ENCODE measurements around the gene ADORA3. TPM values are rescaled to one million over a fixed set of nuclear protein-coding genes. Genes with fewer than 3 reads are reported as not detected.

ADORA3 gene
- total RNA-seq, 1 experiment from 2014 or later = 0.15 TPM

DNA sequence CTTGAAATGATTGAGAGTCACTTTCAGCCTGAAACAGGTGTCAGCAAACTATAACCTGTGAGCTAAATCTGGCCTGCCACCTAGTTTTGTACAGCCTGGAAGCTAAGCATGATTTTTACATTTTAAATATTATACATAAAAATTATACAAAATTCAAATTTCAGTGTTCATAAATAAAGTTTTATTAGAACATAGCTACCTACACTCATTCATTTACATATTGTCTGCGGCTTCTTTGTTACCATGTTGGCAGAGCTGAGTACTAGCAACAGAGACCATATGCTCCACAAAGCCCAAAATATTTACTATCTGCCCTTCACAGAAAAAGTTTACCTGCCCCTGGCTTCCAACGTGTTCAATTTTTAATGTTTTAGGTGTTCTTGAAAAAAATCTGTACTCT lies 37.7 kb downstream of the ADORA3 start (continued):
- TF ChIP-seq, protein P1, sequence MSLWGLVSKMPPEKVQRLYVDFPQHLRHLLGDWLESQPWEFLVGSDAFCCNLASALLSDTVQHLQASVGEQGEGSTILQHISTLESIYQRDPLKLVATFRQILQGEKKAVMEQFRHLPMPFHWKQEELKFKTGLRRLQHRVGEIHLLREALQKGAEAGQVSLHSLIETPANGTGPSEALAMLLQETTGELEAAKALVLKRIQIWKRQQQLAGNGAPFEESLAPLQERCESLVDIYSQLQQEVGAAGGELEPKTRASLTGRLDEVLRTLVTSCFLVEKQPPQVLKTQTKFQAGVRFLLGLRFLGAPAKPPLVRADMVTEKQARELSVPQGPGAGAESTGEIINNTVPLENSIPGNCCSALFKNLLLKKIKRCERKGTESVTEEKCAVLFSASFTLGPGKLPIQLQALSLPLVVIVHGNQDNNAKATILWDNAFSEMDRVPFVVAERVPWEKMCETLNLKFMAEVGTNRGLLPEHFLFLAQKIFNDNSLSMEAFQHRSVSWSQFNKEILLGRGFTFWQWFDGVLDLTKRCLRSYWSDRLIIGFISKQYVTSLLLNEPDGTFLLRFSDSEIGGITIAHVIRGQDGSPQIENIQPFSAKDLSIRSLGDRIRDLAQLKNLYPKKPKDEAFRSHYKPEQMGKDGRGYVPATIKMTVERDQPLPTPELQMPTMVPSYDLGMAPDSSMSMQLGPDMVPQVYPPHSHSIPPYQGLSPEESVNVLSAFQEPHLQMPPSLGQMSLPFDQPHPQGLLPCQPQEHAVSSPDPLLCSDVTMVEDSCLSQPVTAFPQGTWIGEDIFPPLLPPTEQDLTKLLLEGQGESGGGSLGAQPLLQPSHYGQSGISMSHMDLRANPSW (CRISPR knock-in tag; conservative IDR thresholded peaks at IDR 0.05; ENCODE audit: low read depth) = no peak
- TF ChIP-seq ZMAT4 (CRISPR knock-in tag; IDR thresholded peaks at IDR 0.05) (no peak), ZNF138 (CRISPR knock-in tag; conservative IDR thresholded peaks at IDR 0.05) (no peak), CREM (CRISPR knock-in tag; IDR thresholded peaks at IDR 0.05) (no peak), ETV6 (CRISPR knock-in tag; IDR thresholded peaks at IDR 0.05) (no peak), TEAD4 (CRISPR knock-in tag; IDR thresholded peaks at IDR 0.05) (no peak)
- TF ChIP-seq, protein P2, sequence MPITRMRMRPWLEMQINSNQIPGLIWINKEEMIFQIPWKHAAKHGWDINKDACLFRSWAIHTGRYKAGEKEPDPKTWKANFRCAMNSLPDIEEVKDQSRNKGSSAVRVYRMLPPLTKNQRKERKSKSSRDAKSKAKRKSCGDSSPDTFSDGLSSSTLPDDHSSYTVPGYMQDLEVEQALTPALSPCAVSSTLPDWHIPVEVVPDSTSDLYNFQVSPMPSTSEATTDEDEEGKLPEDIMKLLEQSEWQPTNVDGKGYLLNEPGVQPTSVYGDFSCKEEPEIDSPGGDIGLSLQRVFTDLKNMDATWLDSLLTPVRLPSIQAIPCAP (CRISPR knock-in tag; IDR thresholded peaks at IDR 0.05) = no peak

GRCh38 chr1:111463029-111463683 lies 40.3 kb downstream of the ADORA3 start:
- ATAC-seq (no peak), DNase-seq (ENCODE audit: low spot score) (no peak)
- H3K9me3 Mint-ChIP-seq = no peaks in the 10 kb centered on the region
- peaks cover 31% of the 10 kb centered on the region for H3K36me3 Mint-ChIP-seq
- H3K4me3 Mint-ChIP-seq = no peak overlapping the region
- ChIA-PET POLR2A (no interaction called here), CTCF (interaction anchor here (0.6 kb wide), 1 partner anchor 296 kb away, joined by 3 read pairs; no protein-coding TSS in a partner anchor)
- H3K4me1 Mint-ChIP-seq = no peaks in the 10 kb centered on the region
- H3K27me3 Mint-ChIP-seq (ENCODE audit: low read depth) = no peaks in the 10 kb centered on the region
- no peak overlapping the region; the same call in 1 of the 2 replicates for H3K27ac Mint-ChIP-seq
- TF ChIP-seq CTCF (IDR thresholded peaks at IDR 0.05) (no peak), IRF2 (CRISPR knock-in tag; IDR thresholded peaks at IDR 0.05; ENCODE audit: borderline replicate concordance, low read depth) (no peak), ZNF671 (CRISPR knock-in tag; IDR thresholded peaks at IDR 0.05) (no peak)
- TF ChIP-seq, protein P3, sequence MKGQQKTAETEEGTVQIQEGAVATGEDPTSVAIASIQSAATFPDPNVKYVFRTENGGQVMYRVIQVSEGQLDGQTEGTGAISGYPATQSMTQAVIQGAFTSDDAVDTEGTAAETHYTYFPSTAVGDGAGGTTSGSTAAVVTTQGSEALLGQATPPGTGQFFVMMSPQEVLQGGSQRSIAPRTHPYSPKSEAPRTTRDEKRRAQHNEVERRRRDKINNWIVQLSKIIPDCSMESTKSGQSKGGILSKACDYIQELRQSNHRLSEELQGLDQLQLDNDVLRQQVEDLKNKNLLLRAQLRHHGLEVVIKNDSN (CRISPR knock-in tag; IDR thresholded peaks at IDR 0.05) = no peak

DNA sequence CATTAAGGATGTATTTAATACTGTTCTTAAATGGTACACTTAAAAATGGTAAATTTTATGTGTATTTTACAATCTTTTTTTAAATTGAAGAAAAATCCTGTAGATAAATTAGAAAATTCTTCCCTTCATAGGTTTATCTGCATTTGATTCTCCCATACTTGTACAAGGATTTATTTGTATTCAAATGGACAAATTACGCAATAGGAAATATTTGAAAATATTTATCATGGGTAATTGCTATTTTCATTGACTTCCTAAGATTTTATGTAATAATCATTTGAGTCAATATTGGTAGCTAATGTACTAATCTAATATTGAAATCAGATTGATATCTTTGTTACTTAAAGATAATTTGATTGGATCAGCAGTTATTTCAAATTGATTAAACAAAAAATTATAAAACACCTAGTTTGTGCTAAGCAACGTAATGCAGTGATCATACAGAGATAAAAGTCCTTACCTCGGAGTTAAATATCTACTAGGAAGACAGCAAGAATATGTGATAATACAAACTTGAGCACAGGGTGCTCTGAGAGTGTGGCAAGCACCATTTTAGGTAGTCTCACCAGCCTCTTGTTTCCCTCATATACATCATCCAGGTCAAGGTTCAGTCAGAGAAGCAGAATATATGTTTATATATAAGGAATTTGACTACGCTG lies 40.9 kb downstream of the ADORA3 start:
- Mint-ChIP-seq H3K27ac (no peak overlapping the region), H3K4me3 (no peak overlapping the region), H3K9me3 (no peaks in the 10 kb centered on the region), H3K36me3 (peaks cover 38% of the 10 kb centered on the region), H3K4me1 (no peaks in the 10 kb centered on the region), H3K27me3 (ENCODE audit: low read depth) (no peaks in the 10 kb centered on the region)
- TF ChIP-seq, protein P2 (CRISPR knock-in tag; IDR thresholded peaks at IDR 0.05) = no peak
- TF ChIP-seq ZNF416 (CRISPR knock-in tag; IDR thresholded peaks at IDR 0.05) (no peak), OVOL2 (CRISPR knock-in tag; IDR thresholded peaks at IDR 0.05; ENCODE audit: borderline replicate concordance) (no peak), ZNF232 (CRISPR knock-in tag; IDR thresholded peaks at IDR 0.05) (no peak), NFATC4 (CRISPR knock-in tag; IDR thresholded peaks at IDR 0.05) (no peak)
- TF ChIP-seq, protein P4, sequence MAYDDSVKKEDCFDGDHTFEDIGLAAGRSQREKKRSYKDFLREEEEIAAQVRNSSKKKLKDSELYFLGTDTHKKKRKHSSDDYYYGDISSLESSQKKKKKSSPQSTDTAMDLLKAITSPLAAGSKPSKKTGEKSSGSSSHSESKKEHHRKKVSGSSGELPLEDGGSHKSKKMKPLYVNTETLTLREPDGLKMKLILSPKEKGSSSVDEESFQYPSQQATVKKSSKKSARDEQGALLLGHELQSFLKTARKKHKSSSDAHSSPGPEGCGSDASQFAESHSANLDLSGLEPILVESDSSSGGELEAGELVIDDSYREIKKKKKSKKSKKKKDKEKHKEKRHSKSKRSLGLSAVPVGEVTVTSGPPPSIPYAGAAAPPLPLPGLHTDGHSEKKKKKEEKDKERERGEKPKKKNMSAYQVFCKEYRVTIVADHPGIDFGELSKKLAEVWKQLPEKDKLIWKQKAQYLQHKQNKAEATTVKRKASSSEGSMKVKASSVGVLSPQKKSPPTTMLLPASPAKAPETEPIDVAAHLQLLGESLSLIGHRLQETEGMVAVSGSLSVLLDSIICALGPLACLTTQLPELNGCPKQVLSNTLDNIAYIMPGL (CRISPR knock-in tag; IDR thresholded peaks at IDR 0.05) = no peak
- ChIA-PET POLR2A (no interaction called here), CTCF (interaction anchor here (0.6 kb wide), 1 partner anchor 297 kb away, joined by 3 read pairs; no protein-coding TSS in a partner anchor)
- ATAC-seq (no peak), DNase-seq (ENCODE audit: low spot score) (no peak)
